Neural cell (in vitro differentiated cells): Measurements from ENCODE around the gene OSBPL9.

ENCODE experiments used
- REST ChIP-seq: IDR thresholded peaks from 2 replicates; pipeline ENCODE4 v1.6.1; 2012; ENCODE audit warnings: borderline replicate concordance
- TF ChIP-seq, protein P1 (sequence below): fragments of 450-650 bp; IDR thresholded peaks from 2 replicates; pipeline ENCODE4 v1.5.1; 2014; ENCODE audit warnings: antibody characterized with exemption, mild to moderate bottlenecking, moderate library complexity; ENCODE audit not compliant: poor library complexity, severe bottlenecking

DNA sequence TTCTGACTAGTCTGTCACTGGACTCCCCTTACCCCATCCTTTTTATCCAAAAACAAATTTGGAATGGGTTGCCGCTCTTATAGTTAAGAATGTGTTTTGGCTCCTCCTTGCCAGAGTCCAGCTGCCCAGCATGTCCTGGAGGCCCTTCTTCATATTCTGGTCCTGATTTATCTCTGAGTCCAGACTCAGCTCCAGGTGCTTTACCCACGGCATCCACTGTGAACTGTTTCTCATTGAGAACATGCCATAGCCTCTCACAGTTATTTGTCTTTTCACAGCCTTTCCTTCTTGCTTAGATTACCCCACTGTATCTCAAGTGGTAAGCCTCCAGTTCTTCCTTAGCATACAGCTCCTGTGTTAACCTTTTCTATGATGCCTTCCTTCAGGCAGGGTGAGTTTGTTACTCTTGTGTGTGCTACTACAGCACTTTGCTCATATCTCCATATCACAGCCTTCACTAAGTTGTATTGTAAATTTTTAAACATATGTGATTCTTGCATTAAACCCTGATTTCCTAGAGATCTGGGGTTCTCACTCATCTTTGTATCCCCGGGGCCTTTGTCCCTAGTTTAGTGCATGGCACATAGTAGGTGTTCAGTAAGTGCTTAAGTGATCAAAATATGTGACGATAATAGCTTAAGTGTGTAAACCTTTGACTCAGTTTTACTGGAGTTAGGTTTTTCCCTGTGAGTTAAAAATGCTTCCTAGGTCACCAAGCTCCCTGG, 116.0 kb downstream of the OSBPL9 start:
- TF ChIP-seq REST = no peak
- TF ChIP-seq, protein P1, sequence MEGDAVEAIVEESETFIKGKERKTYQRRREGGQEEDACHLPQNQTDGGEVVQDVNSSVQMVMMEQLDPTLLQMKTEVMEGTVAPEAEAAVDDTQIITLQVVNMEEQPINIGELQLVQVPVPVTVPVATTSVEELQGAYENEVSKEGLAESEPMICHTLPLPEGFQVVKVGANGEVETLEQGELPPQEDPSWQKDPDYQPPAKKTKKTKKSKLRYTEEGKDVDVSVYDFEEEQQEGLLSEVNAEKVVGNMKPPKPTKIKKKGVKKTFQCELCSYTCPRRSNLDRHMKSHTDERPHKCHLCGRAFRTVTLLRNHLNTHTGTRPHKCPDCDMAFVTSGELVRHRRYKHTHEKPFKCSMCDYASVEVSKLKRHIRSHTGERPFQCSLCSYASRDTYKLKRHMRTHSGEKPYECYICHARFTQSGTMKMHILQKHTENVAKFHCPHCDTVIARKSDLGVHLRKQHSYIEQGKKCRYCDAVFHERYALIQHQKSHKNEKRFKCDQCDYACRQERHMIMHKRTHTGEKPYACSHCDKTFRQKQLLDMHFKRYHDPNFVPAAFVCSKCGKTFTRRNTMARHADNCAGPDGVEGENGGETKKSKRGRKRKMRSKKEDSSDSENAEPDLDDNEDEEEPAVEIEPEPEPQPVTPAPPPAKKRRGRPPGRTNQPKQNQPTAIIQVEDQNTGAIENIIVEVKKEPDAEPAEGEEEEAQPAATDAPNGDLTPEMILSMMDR = no peak
